Spinal cord (tissue), 10 donors: ENCODE data around the gene WDR27. TPM values are rescaled to one million over a fixed set of nuclear protein-coding genes. Genes with fewer than 3 reads are reported as not detected.

Source experiments
- DNase-seq, 6 donors: peaks; one replicate each; pipeline versions ENCODE4 v3.0.0 to v3.0.0-alpha.2; 2013 to 2015; ENCODE audit warnings: low spot score in 6 of 6, low read depth in 4 of 6
- H3K27ac ChIP-seq: one replicate; pipeline ENCODE4 v1.5.1; 2013; ENCODE audit warnings: low read depth, low read length, control low read depth
- H3K27me3 ChIP-seq: one replicate; pipeline ENCODE4 v1.6.1; 2013; ENCODE audit warnings: low read length; ENCODE audit not compliant: control insufficient read depth, insufficient read depth
- H3K36me3 ChIP-seq: one replicate; pipeline ENCODE4 v1.6.1; 2013; ENCODE audit warnings: low read length; ENCODE audit not compliant: control insufficient read depth, insufficient read depth
- H3K4me1 ChIP-seq: one replicate; pipeline ENCODE4 v1.6.1; 2013; ENCODE audit warnings: low read length; ENCODE audit not compliant: control insufficient read depth, insufficient read depth
- H3K4me3 ChIP-seq: one replicate; pipeline ENCODE4 v1.5.1; 2013; ENCODE audit warnings: low read depth, low read length, control low read depth
- H3K9me3 ChIP-seq: one replicate; pipeline ENCODE4 v1.6.1; 2013; ENCODE audit warnings: low read length; ENCODE audit not compliant: control insufficient read depth, insufficient read depth
- WGBS: methylation state at CpG from one replicate; pipeline ENCODE4 v1.1.5; 2013; ENCODE audit warnings: missing lambda C conversion rate; ENCODE audit not compliant: insufficient coverage; 5-methylcytosine and 5-hydroxymethylcytosine counted together
- polyA plus RNA-seq, 2 donors: library from polyadenylated mRNA; unstranded; fragments of 120-200 nt; gene quantifications; one replicate each; pipeline ENCODE4 v1.2.1, GENCODE V29; 2013; ENCODE audit not compliant: insufficient read length in 2 of 2
- total RNA-seq, 2 donors: library from RNA; depleted of rRNA in 1 of 2; stranded (reverse); fragments of 120-200 nt in 1 of 2; fragments of >200 nt in 1 of 2; gene quantifications; one replicate each; pipeline versions ENCODE4 v1.2.3 to v1.2.4, GENCODE V29; 2013 to 2014
- donor health status: healthy.

The WDR27 gene
- total and polyA plus RNA-seq, 4 donors = 29.5 to 69.3 (median 49.1) TPM

DNA sequence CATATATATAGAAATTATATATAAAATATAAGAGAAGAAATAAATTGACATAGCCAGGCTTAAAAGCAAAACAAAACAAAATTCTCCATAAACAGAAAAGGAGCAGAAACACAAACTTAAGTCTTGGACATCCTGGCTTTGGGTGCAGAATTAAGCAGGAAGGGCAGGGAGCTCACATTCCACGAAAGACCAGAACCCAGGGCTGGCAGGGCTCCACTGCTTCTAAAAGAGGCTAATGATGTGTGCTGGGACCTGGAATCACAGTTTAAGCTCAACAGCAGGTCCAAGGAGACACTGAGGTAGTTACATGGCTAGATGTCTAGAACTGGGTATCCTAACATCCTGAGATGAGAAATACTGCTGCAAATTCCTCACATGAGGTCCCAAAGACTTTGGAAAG is 210.3 kb downstream of the WDR27 start:
- H3K9me3 ChIP-seq = no peaks in the 10 kb centered on the region
- no peak overlapping the region for H3K4me3 ChIP-seq
- DNase-seq = no peak
- H3K36me3 ChIP-seq = no peaks in the 10 kb centered on the region
- no peaks in the 10 kb centered on the region for H3K27me3 ChIP-seq
- no peak overlapping the region for H3K27ac ChIP-seq
- WGBS = 80% methylated on average over 1 of the region's 1 CpG
- peaks cover 17% of the 10 kb centered on the region for H3K4me1 ChIP-seq

- peak overlapping the region; percentile 25 for H3K27ac ChIP-seq
- no peaks in the 10 kb centered on the region for H3K36me3 ChIP-seq
- no peaks in the 10 kb centered on the region for H3K27me3 ChIP-seq
- H3K4me3 ChIP-seq = no peak overlapping the region
- WGBS = 71% methylated on average over 2 of the region's 5 CpGs
- peak in 1 of 6 donors; percentile 18 for DNase-seq
- no peaks in the 10 kb centered on the region for H3K9me3 ChIP-seq
- H3K4me1 ChIP-seq = peaks cover 17% of the 10 kb centered on the region
Observed at GRCh38 chr6:169490830-169491229, 211.0 kb downstream of the WDR27 start.

- no peaks in the 10 kb centered on the region for H3K9me3 ChIP-seq
- peak overlapping the region; percentile 45 for H3K27ac ChIP-seq
- H3K4me3 ChIP-seq = no peak overlapping the region
- H3K36me3 ChIP-seq = no peaks in the 10 kb centered on the region
- 75% methylated on average over 2 of the region's 6 CpGs for WGBS
- peaks cover 17% of the 10 kb centered on the region for H3K4me1 ChIP-seq
- peak in 1 of 6 donors; percentile 40 for DNase-seq
- H3K27me3 ChIP-seq = no peaks in the 10 kb centered on the region
Observed at GRCh38 chr6:169490246-169490641, 211.6 kb downstream of the WDR27 start.

GRCh38 chr6:169489563-169490245 is 212.1 kb downstream of the WDR27 start:
- peak overlapping the region; percentile 45 for H3K27ac ChIP-seq
- peaks cover 17% of the 10 kb centered on the region for H3K4me1 ChIP-seq
- no peaks in the 10 kb centered on the region for H3K9me3 ChIP-seq
- no peaks in the 10 kb centered on the region for H3K27me3 ChIP-seq
- 84% methylated on average over 8 of the region's 8 CpGs for WGBS
- H3K4me3 ChIP-seq = no peak overlapping the region
- no peaks in the 10 kb centered on the region for H3K36me3 ChIP-seq
- peak in 1 of 6 donors; percentile 55 for DNase-seq

- Histone ChIP-seq H3K27me3 (no peaks in the 10 kb centered on the region), H3K36me3 (no peaks in the 10 kb centered on the region), H3K27ac (no peak overlapping the region), H3K4me1 (peaks cover 17% of the 10 kb centered on the region), H3K9me3 (no peaks in the 10 kb centered on the region), H3K4me3 (no peak overlapping the region)
- DNase-seq = peak in 4 of 6 donors; percentile 27 to 88 (median 56)
- 26% methylated on average over 3 of the region's 5 CpGs for WGBS
Observed at GRCh38 chr6:169487579-169488436, 214.0 kb downstream of the WDR27 start.

- H3K4me1 ChIP-seq = no peaks in the 10 kb centered on the region
- H3K27ac ChIP-seq = no peak overlapping the region
- no peak for DNase-seq
- 96% methylated on average over 34 of the region's 34 CpGs for WGBS
- H3K36me3 ChIP-seq = peaks cover 4% of the 10 kb centered on the region
- H3K27me3 ChIP-seq = no peaks in the 10 kb centered on the region
- no peak overlapping the region for H3K4me3 ChIP-seq
- H3K9me3 ChIP-seq = peaks cover 3% of the 10 kb centered on the region
Observed at GRCh38 chr6:169479783-169480495, 221.9 kb downstream of the WDR27 start.

- no peak for DNase-seq
- WGBS = no CpG with 5 or more reads among the region's 1 CpG
- Histone ChIP-seq H3K9me3 (peaks cover 2% of the 10 kb centered on the region), H3K27ac (no peak overlapping the region), H3K4me3 (no peak overlapping the region), H3K36me3 (no peaks in the 10 kb centered on the region), H3K27me3 (no peaks in the 10 kb centered on the region), H3K4me1 (no peaks in the 10 kb centered on the region)
Observed at GRCh38 chr6:169474362-169474761, 227.5 kb downstream of the WDR27 start.

DNA sequence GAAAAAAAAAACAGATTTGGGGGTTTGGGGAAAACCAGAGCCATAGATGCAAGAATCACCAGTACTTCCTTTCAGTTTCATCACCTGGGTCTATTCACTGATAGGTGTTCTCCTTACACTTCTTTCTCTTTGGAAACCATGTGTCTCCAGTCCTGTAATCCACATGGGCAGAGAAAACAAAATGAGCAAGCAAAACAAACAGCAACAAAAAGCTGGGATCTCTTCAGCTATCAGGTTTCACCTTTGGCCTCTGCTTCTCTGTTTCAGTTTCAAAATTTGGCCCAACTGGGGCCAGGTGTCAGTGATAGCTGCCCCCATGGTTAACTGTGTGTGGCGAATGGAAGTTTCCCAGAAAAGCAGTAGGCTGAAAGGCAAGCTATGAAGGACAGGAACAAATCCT is 228.2 kb downstream of the WDR27 start:
- Histone ChIP-seq H3K4me3 (no peak overlapping the region), H3K9me3 (peaks cover 2% of the 10 kb centered on the region), H3K36me3 (no peaks in the 10 kb centered on the region), H3K27ac (no peak overlapping the region), H3K27me3 (no peaks in the 10 kb centered on the region), H3K4me1 (no peaks in the 10 kb centered on the region)
- DNase-seq = no peak
- no CpG with 5 or more reads among the region's 1 CpG for WGBS

DNA sequence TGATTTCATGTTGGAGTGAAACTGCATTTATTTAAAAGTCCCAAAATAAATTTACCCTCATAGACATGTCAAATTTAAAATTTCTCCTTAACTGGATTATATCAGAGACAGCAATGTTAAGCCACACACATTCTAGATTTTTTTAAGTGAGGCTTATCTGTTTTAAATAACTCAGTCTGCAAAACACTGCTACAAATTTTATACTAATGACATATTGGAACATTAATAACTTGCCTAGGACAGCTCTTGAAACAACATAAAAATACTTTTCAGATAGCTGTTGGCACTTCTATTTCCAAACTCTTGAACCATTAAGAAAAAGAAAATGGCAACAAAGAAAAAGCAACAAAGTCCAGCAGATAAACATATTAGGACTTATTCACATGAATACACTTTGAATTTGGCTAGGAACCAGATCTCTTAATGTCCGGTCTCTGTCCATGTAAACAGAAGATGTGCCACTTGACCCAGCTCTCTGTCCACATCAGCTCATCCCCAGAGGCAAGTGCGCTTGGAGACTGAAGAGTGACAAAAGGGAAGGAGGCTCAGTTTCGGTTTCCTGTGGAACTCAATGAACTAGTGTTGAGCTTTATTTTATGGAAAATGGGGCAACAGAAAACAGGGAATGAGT is 228.9 kb downstream of the WDR27 start:
- no peak overlapping the region for H3K27ac ChIP-seq
- DNase-seq = no peak
- no peaks in the 10 kb centered on the region for H3K4me1 ChIP-seq
- no peaks in the 10 kb centered on the region for H3K36me3 ChIP-seq
- H3K4me3 ChIP-seq = no peak overlapping the region
- WGBS = 69% methylated on average over 2 of the region's 3 CpGs
- peaks cover 3% of the 10 kb centered on the region for H3K9me3 ChIP-seq
- H3K27me3 ChIP-seq = no peaks in the 10 kb centered on the region
